ENCODE results near the gene MTA1.

DNA sequence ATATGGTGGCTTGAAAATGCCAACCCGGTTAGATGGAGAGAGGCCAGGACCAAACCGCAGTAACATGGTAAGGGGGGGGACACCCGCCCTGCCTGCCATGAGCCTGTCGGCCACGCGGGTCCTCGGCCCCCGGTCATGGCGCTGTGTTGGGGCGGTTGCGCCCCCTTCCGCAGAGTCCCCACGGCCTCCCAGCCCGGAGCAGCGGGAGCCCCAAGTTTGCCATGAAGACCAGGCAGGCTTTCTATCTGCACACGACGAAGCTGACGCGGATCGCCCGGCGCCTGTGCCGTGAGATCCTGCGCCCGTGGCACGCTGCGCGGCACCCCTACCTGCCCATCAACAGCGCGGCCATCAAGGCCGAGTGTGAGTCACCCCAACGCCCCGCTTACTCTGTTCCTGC lies 44.9 kb downstream of the MTA1 start:
- TF ChIP-seq CTCF (conservative IDR thresholded peaks at IDR 0.05; ENCODE audit: low read depth, low read length) (no peak), EZH2 (IDR thresholded peaks at IDR 0.05; ENCODE audit: borderline replicate concordance, low read depth, low read length, poor library complexity, severe bottlenecking) (no peak)
